HFFc6 (cell line): Measurements from ENCODE around the gene PDE3B. TPM values are rescaled to one million over a fixed set of nuclear protein-coding genes. Genes with fewer than 3 reads are reported as not detected.
"Not testable (repeated sequence)": the region's sequence is repeated elsewhere in the genome, so short reads cannot be mapped to it uniquely, and the experiment has no call there.

Source experiments
- DNase-seq: peaks from one replicate; pipeline ENCODE4 v3.0.0-alpha.2; 2018
- H3K27ac Mint-ChIP-seq: 2 replicates; pipeline ENCODE4 v1.8.0; 2020; ENCODE audit warnings: mild to moderate bottlenecking, mixed read lengths
- H3K27me3 Mint-ChIP-seq: 2 replicates; pipeline ENCODE4 v1.8.0; 2021; ENCODE audit warnings: mild to moderate bottlenecking, moderate library complexity, mixed read lengths; ENCODE audit not compliant: insufficient read depth
- H3K36me3 Mint-ChIP-seq: 2 replicates; pipeline ENCODE4 v1.8.0; 2021; ENCODE audit warnings: low read depth, mixed read lengths
- H3K4me1 Mint-ChIP-seq: 2 replicates; pipeline ENCODE4 v1.8.0; 2020; ENCODE audit warnings: low read depth, mixed read lengths
- H3K4me3 Mint-ChIP-seq: 2 replicates; pipeline ENCODE4 v1.8.0; 2020; ENCODE audit warnings: mild to moderate bottlenecking, moderate library complexity, mixed read lengths
- H3K9me3 Mint-ChIP-seq: 2 replicates; pipeline ENCODE4 v1.8.0; 2020; ENCODE audit warnings: mild to moderate bottlenecking, mixed read lengths
- total RNA-seq, 6 experiments: library from RNA; stranded (reverse); fragmentation: NEBNext Ultra II Directional; extraction: Animal tissue kit (Norgen Biotek cat#: 25700); gene quantifications; 2 replicates in 1 of 6; 3 replicates in 5 of 6; pipeline ENCODE4 v1.2.3, GENCODE V29; 2021
- TF ChIP-seq, protein P1 (sequence below): fragments of 200-600 bp; sonication (generic); IDR thresholded peaks from 2 replicates; pipeline ENCODE4 v1.5.0; 2021; ENCODE audit warnings: antibody characterized with exemption, mild to moderate bottlenecking

PDE3B gene
- total RNA-seq, 6 experiments from 2014 or later: 0.05 to 0.06 TPM; not detected in 4

DNA sequence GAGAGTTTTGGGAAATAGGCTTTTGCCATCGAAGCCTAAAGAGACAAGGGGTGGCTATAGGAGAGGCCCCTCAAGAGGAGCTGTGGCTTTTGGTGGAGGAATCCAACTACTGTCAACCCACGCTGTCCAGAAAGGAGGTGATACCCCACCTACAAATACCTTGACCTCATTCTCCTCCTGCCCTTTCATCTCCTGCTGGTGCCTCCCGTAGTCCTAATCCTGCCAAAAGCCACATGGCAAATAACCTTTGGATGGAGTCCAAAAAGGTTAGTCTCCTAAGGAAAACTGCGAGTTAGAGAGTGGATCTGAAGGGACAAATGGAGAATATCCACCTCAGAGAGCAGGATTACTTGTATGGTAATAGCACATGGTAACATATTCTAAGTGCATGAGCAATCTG lies 112.7 kb downstream of the PDE3B start:
- H3K9me3 Mint-ChIP-seq: peaks cover 3% of the 10 kb centered on the region; the same call in 1 of the 2 replicates
- no peak overlapping the region for H3K4me3 Mint-ChIP-seq
- TF ChIP-seq, protein P1, sequence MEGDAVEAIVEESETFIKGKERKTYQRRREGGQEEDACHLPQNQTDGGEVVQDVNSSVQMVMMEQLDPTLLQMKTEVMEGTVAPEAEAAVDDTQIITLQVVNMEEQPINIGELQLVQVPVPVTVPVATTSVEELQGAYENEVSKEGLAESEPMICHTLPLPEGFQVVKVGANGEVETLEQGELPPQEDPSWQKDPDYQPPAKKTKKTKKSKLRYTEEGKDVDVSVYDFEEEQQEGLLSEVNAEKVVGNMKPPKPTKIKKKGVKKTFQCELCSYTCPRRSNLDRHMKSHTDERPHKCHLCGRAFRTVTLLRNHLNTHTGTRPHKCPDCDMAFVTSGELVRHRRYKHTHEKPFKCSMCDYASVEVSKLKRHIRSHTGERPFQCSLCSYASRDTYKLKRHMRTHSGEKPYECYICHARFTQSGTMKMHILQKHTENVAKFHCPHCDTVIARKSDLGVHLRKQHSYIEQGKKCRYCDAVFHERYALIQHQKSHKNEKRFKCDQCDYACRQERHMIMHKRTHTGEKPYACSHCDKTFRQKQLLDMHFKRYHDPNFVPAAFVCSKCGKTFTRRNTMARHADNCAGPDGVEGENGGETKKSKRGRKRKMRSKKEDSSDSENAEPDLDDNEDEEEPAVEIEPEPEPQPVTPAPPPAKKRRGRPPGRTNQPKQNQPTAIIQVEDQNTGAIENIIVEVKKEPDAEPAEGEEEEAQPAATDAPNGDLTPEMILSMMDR: no peak
- H3K27me3 Mint-ChIP-seq: no peaks in the 10 kb centered on the region
- DNase-seq: no peak
- no peak overlapping the region for H3K27ac Mint-ChIP-seq
- no peaks in the 10 kb centered on the region for H3K36me3 Mint-ChIP-seq
- H3K4me1 Mint-ChIP-seq: no peaks in the 10 kb centered on the region

DNA sequence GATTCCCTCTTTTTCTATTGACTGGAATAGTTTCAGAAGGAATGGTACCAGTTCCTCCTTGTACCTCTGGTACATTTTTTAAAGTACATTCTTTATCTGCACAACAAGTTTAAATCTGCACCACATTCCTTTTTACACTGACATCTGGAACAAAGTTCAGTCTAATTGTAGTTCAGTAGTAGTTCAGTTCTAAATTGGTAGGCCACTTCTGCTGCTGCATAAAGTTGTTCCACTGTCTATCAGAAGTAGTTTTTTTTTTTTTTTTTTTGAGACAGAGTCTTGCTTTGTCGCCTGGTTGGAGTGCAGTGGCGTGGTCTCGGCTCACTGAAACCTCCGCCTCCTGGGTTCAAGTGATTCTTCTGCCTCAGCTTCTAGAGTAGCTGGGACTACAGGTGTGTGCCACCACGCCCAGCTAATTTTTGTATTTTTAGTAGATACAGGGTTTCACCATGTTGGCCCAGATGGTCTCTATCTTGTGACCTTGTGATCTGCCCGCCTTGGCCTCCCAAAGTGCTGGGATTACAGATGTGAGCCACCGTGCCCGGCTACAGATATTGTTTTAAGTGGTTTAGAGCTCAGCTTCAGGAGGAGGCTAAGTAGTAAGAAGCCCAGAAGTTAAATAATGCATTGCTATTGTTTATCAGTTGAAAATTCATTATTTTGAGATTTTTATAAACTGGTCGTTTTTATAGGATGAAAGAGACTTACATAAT lies 115.9 kb downstream of the PDE3B start:
- not testable (repeated sequence) for H3K36me3 Mint-ChIP-seq, H3K4me1 Mint-ChIP-seq, H3K9me3 Mint-ChIP-seq, H3K27me3 Mint-ChIP-seq, H3K4me3 Mint-ChIP-seq, H3K27ac Mint-ChIP-seq, DNase-seq

DNA sequence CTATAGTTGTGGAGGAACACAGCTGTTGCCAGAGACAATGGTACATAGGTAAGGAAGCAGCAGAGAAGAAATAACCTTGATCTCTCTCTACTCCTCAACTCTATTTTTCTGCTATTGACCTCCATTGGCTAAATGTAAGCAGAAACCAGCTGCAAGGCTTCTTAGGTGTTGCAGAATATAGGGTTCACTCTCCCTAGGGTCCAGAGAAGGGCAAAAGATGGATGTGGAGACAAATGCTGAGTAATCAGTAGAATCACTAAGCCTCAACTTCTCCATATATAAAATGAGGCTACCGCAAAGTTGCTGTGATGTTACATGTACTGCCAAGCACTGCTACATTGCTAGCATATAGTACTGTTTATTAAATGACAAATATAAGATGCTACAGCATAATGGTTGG lies 120.6 kb downstream of the PDE3B start:
- Mint-ChIP-seq H3K4me1 (no peaks in the 10 kb centered on the region), H3K9me3 (no peaks in the 10 kb centered on the region), H3K27me3 (no peaks in the 10 kb centered on the region), H3K27ac (no peak overlapping the region), H3K4me3 (no peak overlapping the region), H3K36me3 (no peaks in the 10 kb centered on the region)
- no peak for DNase-seq
- TF ChIP-seq, protein P1: no peak

DNA sequence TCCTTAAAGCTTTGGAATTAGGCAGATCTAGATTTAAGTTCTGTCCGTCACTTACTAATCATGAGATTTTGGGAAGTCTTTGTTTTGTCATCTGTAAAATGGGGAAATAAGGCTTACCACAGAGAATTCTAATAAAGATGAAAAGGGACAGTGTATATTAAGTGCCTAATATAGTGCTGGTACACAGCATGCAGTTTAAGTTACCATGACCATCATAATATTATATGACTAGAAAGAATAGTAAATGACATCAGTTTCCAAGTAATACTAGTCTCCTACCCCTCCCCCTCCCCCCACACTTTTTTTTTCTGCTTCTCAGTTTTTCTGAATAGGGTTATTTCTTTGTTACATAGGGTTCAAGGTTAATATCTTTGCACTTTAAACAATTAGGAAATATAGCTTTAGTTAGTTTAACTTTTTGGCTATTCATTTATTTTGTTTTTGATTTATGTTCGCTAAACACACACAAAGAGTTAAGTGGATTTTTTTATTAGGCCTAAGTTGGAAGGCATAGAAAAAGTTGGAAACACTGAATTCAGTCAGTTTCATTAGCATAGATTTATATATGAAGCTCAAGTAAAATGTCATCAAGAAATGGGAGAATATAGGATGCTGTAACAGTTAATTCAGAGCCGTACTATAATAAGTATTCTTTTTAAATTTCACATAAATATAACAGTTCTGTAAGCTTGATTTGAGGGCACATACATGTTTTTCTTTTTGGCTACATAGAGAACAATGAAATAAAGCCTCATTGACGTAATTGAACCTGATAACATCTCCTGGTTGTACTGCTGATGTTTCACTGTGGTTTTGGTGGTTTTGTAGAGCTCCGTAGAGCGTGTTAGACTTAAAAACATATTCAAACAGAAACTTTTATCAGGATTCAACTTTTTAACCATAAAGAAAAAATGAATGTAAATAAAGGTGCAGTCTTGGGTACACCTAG lies 121.2 kb downstream of the PDE3B start:
- H3K4me1 Mint-ChIP-seq: no peaks in the 10 kb centered on the region
- no peak overlapping the region for H3K4me3 Mint-ChIP-seq
- DNase-seq: peak; percentile 16
- no peaks in the 10 kb centered on the region for H3K9me3 Mint-ChIP-seq
- TF ChIP-seq, protein P1: no peak
- no peaks in the 10 kb centered on the region for H3K27me3 Mint-ChIP-seq
- no peaks in the 10 kb centered on the region for H3K36me3 Mint-ChIP-seq
- no peak overlapping the region for H3K27ac Mint-ChIP-seq

DNA sequence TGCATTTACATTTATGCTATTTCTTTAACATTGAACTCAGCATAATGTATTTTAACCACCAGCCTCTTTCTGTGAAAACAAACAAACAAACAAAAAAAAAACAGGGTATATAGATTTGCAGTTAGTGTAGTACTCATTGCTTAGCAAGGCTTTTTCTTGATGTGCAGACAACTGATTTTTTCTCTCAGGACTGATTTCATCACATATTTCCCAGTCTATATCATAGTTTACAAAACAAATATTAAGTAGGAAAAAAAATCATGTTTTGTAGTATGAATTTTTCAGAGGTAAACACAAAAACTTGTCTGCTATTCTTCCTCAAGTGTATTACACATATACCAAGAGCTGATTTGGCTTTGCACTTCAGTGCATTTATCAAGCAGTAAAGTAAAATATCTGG lies 123.0 kb downstream of the PDE3B start:
- no peaks in the 10 kb centered on the region for H3K4me1 Mint-ChIP-seq
- H3K27ac Mint-ChIP-seq: no peak overlapping the region
- no peak overlapping the region for H3K4me3 Mint-ChIP-seq
- no peaks in the 10 kb centered on the region for H3K36me3 Mint-ChIP-seq
- DNase-seq: no peak
- TF ChIP-seq, protein P1: no peak
- no peaks in the 10 kb centered on the region for H3K9me3 Mint-ChIP-seq
- H3K27me3 Mint-ChIP-seq: no peaks in the 10 kb centered on the region
